HG02798 (cell line): Measurements from ENCODE around the gene PFN3.
A peak's percentile ranks its signal among the peaks of the same experiment; 100 is the strongest.
"Not testable (repeated sequence)": the region's sequence is repeated elsewhere in the genome, so short reads cannot be mapped to it uniquely, and the experiment has no call there.

ENCODE experiments used
- ATAC-seq: cut with Tn5 transposase; IDR thresholded peaks from one replicate; pipeline ENCODE4 v1.9.1; 2021; ENCODE audit warnings: mild to moderate bottlenecking; ENCODE audit not compliant: unreplicated experiment, poor library complexity

The PFN3 gene

GRCh38 chr5:177377851-177378776, 22.3 kb downstream of the PFN3 start:
- no peak for ATAC-seq

- ATAC-seq, result no peak
Observed at GRCh38 chr5:177376107-177376506, 24.4 kb downstream of the PFN3 start.

GRCh38 chr5:177375516-177375915, 24.9 kb downstream of the PFN3 start:
- ATAC-seq, result not testable (repeated sequence)

GRCh38 chr5:177374211-177374610, 26.2 kb downstream of the PFN3 start:
- no peak for ATAC-seq

- ATAC-seq, result no peak
Observed at GRCh38 chr5:177373806-177374205, 26.7 kb downstream of the PFN3 start.

- ATAC-seq, result no peak
Observed at GRCh38 chr5:177372910-177373309, 27.6 kb downstream of the PFN3 start.

- no peak for ATAC-seq
Observed at GRCh38 chr5:177372034-177372896, 28.2 kb downstream of the PFN3 start.

- no peak for ATAC-seq
Observed at GRCh38 chr5:177371120-177372033, 29.1 kb downstream of the PFN3 start.

GRCh38 chr5:177370488-177371119, 29.9 kb downstream of the PFN3 start:
- peak; percentile 68 for ATAC-seq

- ATAC-seq, result no peak
Observed at GRCh38 chr5:177369645-177370440, 30.6 kb downstream of the PFN3 start.

GRCh38 chr5:177368869-177369644, 31.4 kb downstream of the PFN3 start:
- no peak for ATAC-seq

GRCh38 chr5:177367981-177368868, 32.2 kb downstream of the PFN3 start:
- no peak for ATAC-seq

- no peak for ATAC-seq
Observed at GRCh38 chr5:177367323-177367848, 33.1 kb downstream of the PFN3 start.

GRCh38 chr5:177366528-177367322, 33.7 kb downstream of the PFN3 start:
- ATAC-seq, result no peak

- no peak for ATAC-seq
Observed at GRCh38 chr5:177365845-177366527, 34.5 kb downstream of the PFN3 start.
